ENCODE results near the gene ALKBH3.

- TF ChIP-seq CTCF (IDR thresholded peaks at IDR 0.05; ENCODE audit: insufficient read depth, low read length) (no peak), POLR2AphosphoS5 (IDR thresholded peaks at IDR 0.05; ENCODE audit: low read depth) (no peak), REST (IDR thresholded peaks at IDR 0.05; ENCODE audit: insufficient replicate concordance, low read depth) (no peak), SPI1 (IDR thresholded peaks at IDR 0.05; ENCODE audit: borderline replicate concordance, low read depth) (no peak), GABPA (IDR thresholded peaks at IDR 0.05; ENCODE audit: low read depth) (no peak)
Measured at GRCh38 chr11:43872995-43873394, 7.6 kb upstream of the ALKBH3 start.
